ENCODE data around the gene MARCHF10. TPM values are rescaled to one million over a fixed set of nuclear protein-coding genes. Genes with fewer than 3 reads are reported as not detected.

Gene MARCHF10
- total RNA-seq, 1 donor from 2014 or later: not detected

GRCh38 chr17:62672957-62673356 lies 135.2 kb downstream of the MARCHF10 start:
- intact Hi-C loops (cut with micrococcal nuclease): no loop called here
- Histone ChIP-seq H3K27ac (replicated peaks) (no peak overlapping the region), H3K4me3 (no peak overlapping the region), H3K4me1 (peaks cover 9% of the 10 kb centered on the region), H3K36me3 (no peaks in the 10 kb centered on the region), H3K9me3 (replicated peaks) (no peaks in the 10 kb centered on the region), H3K27me3 (ENCODE audit: low read depth) (no peaks in the 10 kb centered on the region)
- no peak for DNase-seq
- TF ChIP-seq CTCF (IDR thresholded peaks at IDR 0.05; ENCODE audit: borderline replicate concordance): no peak

GRCh38 chr17:62671553-62671952 lies 136.6 kb downstream of the MARCHF10 start:
- H3K27me3 ChIP-seq (ENCODE audit: low read depth): no peaks in the 10 kb centered on the region
- DNase-seq: no peak
- no peak for TF ChIP-seq CTCF (IDR thresholded peaks at IDR 0.05; ENCODE audit: borderline replicate concordance)
- H3K27ac ChIP-seq (replicated peaks): no peak overlapping the region
- H3K4me3 ChIP-seq: no peak overlapping the region
- no peaks in the 10 kb centered on the region for H3K9me3 ChIP-seq (replicated peaks)
- intact Hi-C loops (cut with micrococcal nuclease): no loop called here
- no peaks in the 10 kb centered on the region for H3K36me3 ChIP-seq
- H3K4me1 ChIP-seq: peaks cover 9% of the 10 kb centered on the region

- DNase-seq: no peak
- no peaks in the 10 kb centered on the region for H3K9me3 ChIP-seq (replicated peaks)
- no peak overlapping the region for H3K4me3 ChIP-seq
- intact Hi-C loops (cut with micrococcal nuclease): no loop called here
- no peak for TF ChIP-seq CTCF (IDR thresholded peaks at IDR 0.05; ENCODE audit: borderline replicate concordance)
- peaks cover 9% of the 10 kb centered on the region for H3K27me3 ChIP-seq (ENCODE audit: low read depth)
- no peak overlapping the region for H3K27ac ChIP-seq (replicated peaks)
- peaks cover 9% of the 10 kb centered on the region for H3K4me1 ChIP-seq
- H3K36me3 ChIP-seq: no peaks in the 10 kb centered on the region
These were observed 137.8 kb downstream of the MARCHF10 start for GRCh38 chr17:62670202-62670821.

- no peak for DNase-seq
- Histone ChIP-seq H3K9me3 (replicated peaks) (no peaks in the 10 kb centered on the region), H3K36me3 (no peaks in the 10 kb centered on the region), H3K4me1 (peaks cover 9% of the 10 kb centered on the region), H3K27me3 (ENCODE audit: low read depth) (peaks cover 9% of the 10 kb centered on the region), H3K27ac (replicated peaks) (no peak overlapping the region), H3K4me3 (no peak overlapping the region)
- intact Hi-C loops (cut with micrococcal nuclease): no loop called here
- TF ChIP-seq CTCF (IDR thresholded peaks at IDR 0.05; ENCODE audit: borderline replicate concordance): no peak
These were observed 139.9 kb downstream of the MARCHF10 start for GRCh38 chr17:62668091-62668804.

GRCh38 chr17:62666801-62667591 lies 141.1 kb downstream of the MARCHF10 start:
- no peak for DNase-seq
- H3K9me3 ChIP-seq (replicated peaks): no peaks in the 10 kb centered on the region
- peaks cover 6% of the 10 kb centered on the region for H3K4me1 ChIP-seq
- no peak for TF ChIP-seq CTCF (IDR thresholded peaks at IDR 0.05; ENCODE audit: borderline replicate concordance)
- no peaks in the 10 kb centered on the region for H3K36me3 ChIP-seq
- no peak overlapping the region for H3K4me3 ChIP-seq
- peaks cover 9% of the 10 kb centered on the region for H3K27me3 ChIP-seq (ENCODE audit: low read depth)
- intact Hi-C loops (cut with micrococcal nuclease): no loop called here
- no peak overlapping the region for H3K27ac ChIP-seq (replicated peaks)

Measured in left ventricle myocardium inferior (tissue), 1 donor.